Measurements from ENCODE around the gene CTNNA2.

Gene CTNNA2

GRCh38 chr2:79573895-79574674 lies 61.2 kb downstream of the CTNNA2 start:
- no peaks in the 10 kb centered on the region for H3K4me1 ChIP-seq (ENCODE audit: control insufficient read depth, low read depth, low read length)
- H3K9me3 ChIP-seq (ENCODE audit: control insufficient read depth, low read depth, low read length) = no peaks in the 10 kb centered on the region
- no peaks in the 10 kb centered on the region for H3K27me3 ChIP-seq (ENCODE audit: control insufficient read depth, insufficient read depth, low read length)
- no peak overlapping the region for H3K27ac ChIP-seq (ENCODE audit: low read length)
- no peaks in the 10 kb centered on the region for H3K36me3 ChIP-seq (ENCODE audit: control insufficient read depth, low read depth, low read length)
- no peak overlapping the region for H3K9ac ChIP-seq (ENCODE audit: low read length)
- H3K4me3 ChIP-seq (ENCODE audit: low read length) = no peak overlapping the region

- H3K4me3 ChIP-seq (ENCODE audit: low read length) = no peak overlapping the region
- no peaks in the 10 kb centered on the region for H3K36me3 ChIP-seq (ENCODE audit: control insufficient read depth, low read depth, low read length)
- H3K9me3 ChIP-seq (ENCODE audit: control insufficient read depth, low read depth, low read length) = no peaks in the 10 kb centered on the region
- H3K9ac ChIP-seq (ENCODE audit: low read length) = no peak overlapping the region
- no peaks in the 10 kb centered on the region for H3K27me3 ChIP-seq (ENCODE audit: control insufficient read depth, insufficient read depth, low read length)
- no peak overlapping the region for H3K27ac ChIP-seq (ENCODE audit: low read length)
- no peaks in the 10 kb centered on the region for H3K4me1 ChIP-seq (ENCODE audit: control insufficient read depth, low read depth, low read length)
Measured at GRCh38 chr2:79576451-79576850, 63.6 kb downstream of the CTNNA2 start.

- Histone ChIP-seq H3K36me3 (ENCODE audit: control insufficient read depth, low read depth, low read length) (no peaks in the 10 kb centered on the region), H3K4me3 (ENCODE audit: low read length) (no peak overlapping the region), H3K27me3 (ENCODE audit: control insufficient read depth, insufficient read depth, low read length) (no peaks in the 10 kb centered on the region), H3K27ac (ENCODE audit: low read length) (no peak overlapping the region), H3K9ac (ENCODE audit: low read length) (no peak overlapping the region), H3K4me1 (ENCODE audit: control insufficient read depth, low read depth, low read length) (no peaks in the 10 kb centered on the region), H3K9me3 (ENCODE audit: control insufficient read depth, low read depth, low read length) (no peaks in the 10 kb centered on the region)
Measured at GRCh38 chr2:79578952-79579351, 66.1 kb downstream of the CTNNA2 start.

GRCh38 chr2:79580175-79580574 lies 67.3 kb downstream of the CTNNA2 start:
- no peak overlapping the region for H3K27ac ChIP-seq (ENCODE audit: low read length)
- H3K9ac ChIP-seq (ENCODE audit: low read length) = no peak overlapping the region
- no peak overlapping the region for H3K4me3 ChIP-seq (ENCODE audit: low read length)
- no peaks in the 10 kb centered on the region for H3K36me3 ChIP-seq (ENCODE audit: control insufficient read depth, low read depth, low read length)
- no peaks in the 10 kb centered on the region for H3K4me1 ChIP-seq (ENCODE audit: control insufficient read depth, low read depth, low read length)
- no peaks in the 10 kb centered on the region for H3K27me3 ChIP-seq (ENCODE audit: control insufficient read depth, insufficient read depth, low read length)
- no peaks in the 10 kb centered on the region for H3K9me3 ChIP-seq (ENCODE audit: control insufficient read depth, low read depth, low read length)

- no peak overlapping the region for H3K9ac ChIP-seq (ENCODE audit: low read length)
- no peak overlapping the region for H3K4me3 ChIP-seq (ENCODE audit: low read length)
- H3K27ac ChIP-seq (ENCODE audit: low read length) = no peak overlapping the region
- no peaks in the 10 kb centered on the region for H3K9me3 ChIP-seq (ENCODE audit: control insufficient read depth, low read depth, low read length)
- H3K4me1 ChIP-seq (ENCODE audit: control insufficient read depth, low read depth, low read length) = peaks cover 9% of the 10 kb centered on the region
- H3K27me3 ChIP-seq (ENCODE audit: control insufficient read depth, insufficient read depth, low read length) = no peaks in the 10 kb centered on the region
- H3K36me3 ChIP-seq (ENCODE audit: control insufficient read depth, low read depth, low read length) = no peaks in the 10 kb centered on the region
Measured at GRCh38 chr2:79585701-79586433, 73.0 kb downstream of the CTNNA2 start.

GRCh38 chr2:79591281-79591680 lies 78.4 kb downstream of the CTNNA2 start:
- Histone ChIP-seq H3K4me1 (ENCODE audit: control insufficient read depth, low read depth, low read length) (peaks cover 17% of the 10 kb centered on the region), H3K36me3 (ENCODE audit: control insufficient read depth, low read depth, low read length) (no peaks in the 10 kb centered on the region), H3K4me3 (ENCODE audit: low read length) (no peak overlapping the region), H3K9me3 (ENCODE audit: control insufficient read depth, low read depth, low read length) (no peaks in the 10 kb centered on the region), H3K27ac (ENCODE audit: low read length) (no peak overlapping the region), H3K27me3 (ENCODE audit: control insufficient read depth, insufficient read depth, low read length) (no peaks in the 10 kb centered on the region), H3K9ac (ENCODE audit: low read length) (no peak overlapping the region)

GRCh38 chr2:79593237-79593867 lies 80.5 kb downstream of the CTNNA2 start:
- Histone ChIP-seq H3K9ac (ENCODE audit: low read length) (no peak overlapping the region), H3K27ac (ENCODE audit: low read length) (no peak overlapping the region), H3K4me1 (ENCODE audit: control insufficient read depth, low read depth, low read length) (peaks cover 24% of the 10 kb centered on the region), H3K9me3 (ENCODE audit: control insufficient read depth, low read depth, low read length) (no peaks in the 10 kb centered on the region), H3K36me3 (ENCODE audit: control insufficient read depth, low read depth, low read length) (no peaks in the 10 kb centered on the region), H3K4me3 (ENCODE audit: low read length) (no peak overlapping the region), H3K27me3 (ENCODE audit: control insufficient read depth, insufficient read depth, low read length) (no peaks in the 10 kb centered on the region)

- no peaks in the 10 kb centered on the region for H3K36me3 ChIP-seq (ENCODE audit: control insufficient read depth, low read depth, low read length)
- H3K4me3 ChIP-seq (ENCODE audit: low read length) = no peak overlapping the region
- peaks cover 15% of the 10 kb centered on the region for H3K4me1 ChIP-seq (ENCODE audit: control insufficient read depth, low read depth, low read length)
- H3K9ac ChIP-seq (ENCODE audit: low read length) = no peak overlapping the region
- H3K27ac ChIP-seq (ENCODE audit: low read length) = no peak overlapping the region
- no peaks in the 10 kb centered on the region for H3K9me3 ChIP-seq (ENCODE audit: control insufficient read depth, low read depth, low read length)
- H3K27me3 ChIP-seq (ENCODE audit: control insufficient read depth, insufficient read depth, low read length) = no peaks in the 10 kb centered on the region
Measured at GRCh38 chr2:79596403-79596802, 83.6 kb downstream of the CTNNA2 start.

GRCh38 chr2:79604748-79605147 lies 91.9 kb downstream of the CTNNA2 start:
- H3K9ac ChIP-seq (ENCODE audit: low read length) = no peak overlapping the region

GRCh38 chr2:79611448-79612016 lies 98.7 kb downstream of the CTNNA2 start:
- H3K36me3 ChIP-seq (ENCODE audit: control insufficient read depth, low read depth, low read length) = no peaks in the 10 kb centered on the region
- no peak overlapping the region for H3K9ac ChIP-seq (ENCODE audit: low read length)
- no peak overlapping the region for H3K4me3 ChIP-seq (ENCODE audit: low read length)
- no peaks in the 10 kb centered on the region for H3K27me3 ChIP-seq (ENCODE audit: control insufficient read depth, insufficient read depth, low read length)
- H3K4me1 ChIP-seq (ENCODE audit: control insufficient read depth, low read depth, low read length) = no peaks in the 10 kb centered on the region
- no peak overlapping the region for H3K27ac ChIP-seq (ENCODE audit: low read length)
- H3K9me3 ChIP-seq (ENCODE audit: control insufficient read depth, low read depth, low read length) = no peaks in the 10 kb centered on the region

More at GRCh38 chr2:79604748-79605147, 91.9 kb downstream of the CTNNA2 start:
- Histone ChIP-seq H3K9me3 (ENCODE audit: control insufficient read depth, low read depth, low read length) (no peaks in the 10 kb centered on the region), H3K27ac (ENCODE audit: low read length) (no peak overlapping the region), H3K27me3 (ENCODE audit: control insufficient read depth, insufficient read depth, low read length) (no peaks in the 10 kb centered on the region), H3K4me3 (ENCODE audit: low read length) (no peak overlapping the region), H3K36me3 (ENCODE audit: control insufficient read depth, low read depth, low read length) (no peaks in the 10 kb centered on the region), H3K4me1 (ENCODE audit: control insufficient read depth, low read depth, low read length) (no peaks in the 10 kb centered on the region)

GRCh38 chr2:79612999-79613398 lies 100.1 kb downstream of the CTNNA2 start:
- Histone ChIP-seq H3K9me3 (ENCODE audit: control insufficient read depth, low read depth, low read length) (no peaks in the 10 kb centered on the region), H3K27me3 (ENCODE audit: control insufficient read depth, insufficient read depth, low read length) (no peaks in the 10 kb centered on the region), H3K9ac (ENCODE audit: low read length) (no peak overlapping the region), H3K4me1 (ENCODE audit: control insufficient read depth, low read depth, low read length) (no peaks in the 10 kb centered on the region), H3K4me3 (ENCODE audit: low read length) (no peak overlapping the region), H3K36me3 (ENCODE audit: control insufficient read depth, low read depth, low read length) (no peaks in the 10 kb centered on the region), H3K27ac (ENCODE audit: low read length) (no peak overlapping the region)
